Stimulated activated memory B cell treated with anti-CD40 and anti-IgM and Interleukin-4, amounts not matched to agents 10 μg/mL and 1 μg/mL and 100 μg/mL, for 72 hours (primary cell): ENCODE results near the gene C17orf50.
"Not testable (repeated sequence)": the region's sequence is repeated elsewhere in the genome, so short reads cannot be mapped to it uniquely, and the experiment has no call there.

Source experiments
- ATAC-seq: fragments of 150-1000 bp; cut with Tn5 transposase; 2 replicates; pipeline ENCODE4 v1.10.0; 2021
- H3K27ac Mint-ChIP-seq: one replicate; pipeline ENCODE4 v1.8.0; 2022; ENCODE audit warnings: mild to moderate bottlenecking, mixed read lengths
- H3K27me3 Mint-ChIP-seq: one replicate; pipeline ENCODE4 v1.8.0; 2022; ENCODE audit warnings: mixed read lengths
- H3K36me3 Mint-ChIP-seq: one replicate; pipeline ENCODE4 v1.8.0; 2022; ENCODE audit warnings: mixed read lengths
- H3K4me1 Mint-ChIP-seq: one replicate; pipeline ENCODE4 v1.8.0; 2022; ENCODE audit warnings: mixed read lengths
- H3K4me3 Mint-ChIP-seq: one replicate; pipeline ENCODE4 v1.8.0; 2022; ENCODE audit warnings: mild to moderate bottlenecking, moderate library complexity, mixed read lengths
- H3K9me3 Mint-ChIP-seq: one replicate; pipeline ENCODE4 v1.8.0; 2022; ENCODE audit warnings: mixed read lengths

C17orf50 gene

GRCh38 chr17:35742896-35743477, 17.7 kb upstream of the C17orf50 start:
- Mint-ChIP-seq H3K27ac (no peak overlapping the region), H3K4me1 (peaks cover 17% of the 10 kb centered on the region), H3K27me3 (peaks cover 72% of the 10 kb centered on the region), H3K4me3 (no peak overlapping the region), H3K9me3 (no peaks in the 10 kb centered on the region), H3K36me3 (no peaks in the 10 kb centered on the region)
- no peak for ATAC-seq

- H3K4me1 Mint-ChIP-seq: peaks cover 17% of the 10 kb centered on the region
- H3K4me3 Mint-ChIP-seq: no peak overlapping the region
- no peak overlapping the region for H3K27ac Mint-ChIP-seq
- no peaks in the 10 kb centered on the region for H3K36me3 Mint-ChIP-seq
- H3K27me3 Mint-ChIP-seq: peaks cover 79% of the 10 kb centered on the region
- no peak for ATAC-seq
- H3K9me3 Mint-ChIP-seq: no peaks in the 10 kb centered on the region
Observed at GRCh38 chr17:35743626-35744328, 16.9 kb upstream of the C17orf50 start.

- H3K36me3 Mint-ChIP-seq: no peaks in the 10 kb centered on the region
- peaks cover 28% of the 10 kb centered on the region for H3K4me1 Mint-ChIP-seq
- no peaks in the 10 kb centered on the region for H3K9me3 Mint-ChIP-seq
- no peak for ATAC-seq
- H3K4me3 Mint-ChIP-seq: no peak overlapping the region
- H3K27me3 Mint-ChIP-seq: peaks cover 83% of the 10 kb centered on the region
- H3K27ac Mint-ChIP-seq: no peak overlapping the region
Observed at GRCh38 chr17:35744830-35745229, 15.9 kb upstream of the C17orf50 start.

GRCh38 chr17:35745246-35745645, 15.4 kb upstream of the C17orf50 start:
- H3K9me3 Mint-ChIP-seq: no peaks in the 10 kb centered on the region
- peaks cover 32% of the 10 kb centered on the region for H3K4me1 Mint-ChIP-seq
- no peak overlapping the region for H3K4me3 Mint-ChIP-seq
- H3K27ac Mint-ChIP-seq: no peak overlapping the region
- peaks cover 83% of the 10 kb centered on the region for H3K27me3 Mint-ChIP-seq
- no peaks in the 10 kb centered on the region for H3K36me3 Mint-ChIP-seq
- ATAC-seq: no peak

- ATAC-seq: no peak
- Mint-ChIP-seq H3K9me3 (no peaks in the 10 kb centered on the region), H3K4me3 (no peak overlapping the region), H3K36me3 (no peaks in the 10 kb centered on the region), H3K4me1 (peaks cover 33% of the 10 kb centered on the region), H3K27ac (no peak overlapping the region), H3K27me3 (peaks cover 83% of the 10 kb centered on the region)
Observed at GRCh38 chr17:35745749-35746320, 14.9 kb upstream of the C17orf50 start.

- H3K36me3 Mint-ChIP-seq: no peaks in the 10 kb centered on the region
- peak; percentile 80 for ATAC-seq
- peaks cover 24% of the 10 kb centered on the region for H3K4me1 Mint-ChIP-seq
- peaks cover 83% of the 10 kb centered on the region for H3K27me3 Mint-ChIP-seq
- no peak overlapping the region for H3K27ac Mint-ChIP-seq
- H3K4me3 Mint-ChIP-seq: no peak overlapping the region
- no peaks in the 10 kb centered on the region for H3K9me3 Mint-ChIP-seq
Observed at GRCh38 chr17:35747540-35748017, 13.1 kb upstream of the C17orf50 start.

- Mint-ChIP-seq H3K9me3 (no peaks in the 10 kb centered on the region), H3K4me3 (no peak overlapping the region), H3K36me3 (no peaks in the 10 kb centered on the region), H3K27me3 (peaks cover 83% of the 10 kb centered on the region), H3K4me1 (peaks cover 24% of the 10 kb centered on the region), H3K27ac (no peak overlapping the region)
- ATAC-seq: no peak
Observed at GRCh38 chr17:35748341-35748841, 12.3 kb upstream of the C17orf50 start.

- Mint-ChIP-seq H3K27me3 (peaks cover 80% of the 10 kb centered on the region), H3K4me3 (no peak overlapping the region), H3K9me3 (no peaks in the 10 kb centered on the region), H3K36me3 (no peaks in the 10 kb centered on the region), H3K27ac (no peak overlapping the region), H3K4me1 (peaks cover 24% of the 10 kb centered on the region)
- no peak for ATAC-seq
Observed at GRCh38 chr17:35748979-35749378, 11.7 kb upstream of the C17orf50 start.

GRCh38 chr17:35749560-35750412, 10.9 kb upstream of the C17orf50 start:
- Mint-ChIP-seq H3K36me3 (no peaks in the 10 kb centered on the region), H3K27me3 (peaks cover 72% of the 10 kb centered on the region), H3K4me3 (no peak overlapping the region), H3K9me3 (no peaks in the 10 kb centered on the region), H3K4me1 (peaks cover 24% of the 10 kb centered on the region), H3K27ac (no peak overlapping the region)
- ATAC-seq: no peak

- H3K4me3 Mint-ChIP-seq: no peak overlapping the region
- no peaks in the 10 kb centered on the region for H3K36me3 Mint-ChIP-seq
Observed at GRCh38 chr17:35750526-35751395, 9.9 kb upstream of the C17orf50 start.

GRCh38 chr17:35751541-35751940, 9.1 kb upstream of the C17orf50 start:
- peaks cover 31% of the 10 kb centered on the region for H3K4me1 Mint-ChIP-seq
- not testable (repeated sequence) for H3K27ac Mint-ChIP-seq, H3K9me3 Mint-ChIP-seq, ATAC-seq, H3K4me3 Mint-ChIP-seq, H3K36me3 Mint-ChIP-seq
- peaks cover 71% of the 10 kb centered on the region for H3K27me3 Mint-ChIP-seq

More at GRCh38 chr17:35750526-35751395, 9.9 kb upstream of the C17orf50 start:
- Mint-ChIP-seq H3K9me3 (no peaks in the 10 kb centered on the region), H3K4me1 (peaks cover 24% of the 10 kb centered on the region), H3K27me3 (peaks cover 71% of the 10 kb centered on the region), H3K27ac (no peak overlapping the region)
- ATAC-seq: no peak

- no peak for ATAC-seq
- H3K4me3 Mint-ChIP-seq: no peak overlapping the region
- H3K27me3 Mint-ChIP-seq: peaks cover 62% of the 10 kb centered on the region
- H3K36me3 Mint-ChIP-seq: no peaks in the 10 kb centered on the region
- H3K27ac Mint-ChIP-seq: no peak overlapping the region
- no peaks in the 10 kb centered on the region for H3K9me3 Mint-ChIP-seq
- peaks cover 26% of the 10 kb centered on the region for H3K4me1 Mint-ChIP-seq
Observed at GRCh38 chr17:35752471-35752870, 8.2 kb upstream of the C17orf50 start.

GRCh38 chr17:35752945-35753764, 7.5 kb upstream of the C17orf50 start, which contains the start of gene GAS2L2:
Gene GAS2L2, minus strand, starts transcription at chr17:35753239. Its CDS starts 389 bp downstream, at chr17:35752850.
- H3K9me3 Mint-ChIP-seq: no peaks in the 10 kb centered on the region
- H3K27ac Mint-ChIP-seq: no peak within 1 kb of the TSS
- H3K27me3 Mint-ChIP-seq: peaks cover 56% of the 10 kb centered on the region
- H3K4me1 Mint-ChIP-seq: peaks cover 23% of the 10 kb centered on the region
- no peak within 1 kb of the TSS for H3K4me3 Mint-ChIP-seq
- H3K36me3 Mint-ChIP-seq: no peaks in the 10 kb centered on the region
- no peak for ATAC-seq
